ENCODE data around the gene CLDN3. TPM values are rescaled to one million over a fixed set of nuclear protein-coding genes. Genes with fewer than 3 reads are reported as not detected.
"Not testable (repeated sequence)": the region's sequence is repeated elsewhere in the genome, so short reads cannot be mapped to it uniquely, and the experiment has no call there.

CLDN3 gene
- total RNA-seq, 4 donors from 2014 or later = 4.6 to 19.4 (median 12.0) TPM

DNA sequence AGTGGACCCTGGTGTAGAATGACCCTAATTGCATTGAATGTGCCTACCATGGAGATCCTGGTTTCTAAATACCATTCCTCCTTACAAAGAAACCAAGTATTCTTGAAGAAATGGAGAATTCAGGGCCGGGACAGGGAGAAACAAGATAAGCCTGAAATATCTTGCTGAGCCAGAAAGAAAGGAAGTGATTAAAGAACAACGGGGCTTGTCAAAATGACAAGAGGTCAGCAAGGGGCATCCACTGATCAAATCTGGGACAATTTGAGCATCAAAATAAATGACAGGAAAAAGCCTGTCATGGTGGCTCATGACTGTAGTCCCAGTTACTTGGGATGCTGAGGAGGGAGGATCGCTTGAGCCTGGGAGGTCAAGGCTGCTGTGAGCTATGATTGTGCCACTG lies 39.6 kb downstream of the CLDN3 start:
- peaks cover 5% of the 10 kb centered on the region for H3K27me3 ChIP-seq
- 41% methylated on average over 3 of the region's 3 CpGs for WGBS

DNA sequence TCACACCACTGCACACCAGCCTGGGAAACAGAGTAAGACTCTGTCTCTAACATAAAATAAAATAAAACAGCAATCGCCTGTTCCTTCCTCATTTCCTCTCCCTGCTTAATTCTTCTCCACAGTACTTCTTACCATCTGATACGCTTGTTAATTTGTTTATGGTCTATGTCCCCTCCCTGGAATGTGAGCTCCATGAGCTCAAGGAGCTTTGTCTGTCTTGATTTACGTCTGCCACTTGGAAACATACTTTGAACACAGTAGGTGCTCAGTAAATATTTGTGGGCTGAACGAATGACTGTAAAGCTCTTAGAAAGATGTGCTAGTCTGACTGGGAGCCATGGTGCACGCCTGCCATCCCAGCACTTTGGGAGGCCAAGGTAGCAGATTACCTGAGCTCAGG lies 41.5 kb downstream of the CLDN3 start:
- DNase-seq (ENCODE audit: low spot score in 2 of 2) = no peak
- 59% methylated on average over 5 of the region's 5 CpGs for WGBS
- Histone ChIP-seq H3K9me3 (no peaks in the 10 kb centered on the region), H3K36me3 (no peaks in the 10 kb centered on the region), H3K4me3 (no peak overlapping the region), H3K27ac (no peak overlapping the region), H3K4me1 (no peaks in the 10 kb centered on the region), H3K27me3 (peaks cover 5% of the 10 kb centered on the region)
- no peak for TF ChIP-seq POLR2AphosphoS5 (IDR thresholded peaks at IDR 0.05)

More for the DNA sequence above, 39.6 kb downstream of the CLDN3 start:
- H3K4me1 ChIP-seq = peaks cover 7% of the 10 kb centered on the region
- TF ChIP-seq POLR2A (IDR thresholded peaks at IDR 0.05) (no peak), POLR2AphosphoS5 (IDR thresholded peaks at IDR 0.05) (no peak), EP300 (IDR thresholded peaks at IDR 0.05) (no peak)
- TF ChIP-seq, protein P1, sequence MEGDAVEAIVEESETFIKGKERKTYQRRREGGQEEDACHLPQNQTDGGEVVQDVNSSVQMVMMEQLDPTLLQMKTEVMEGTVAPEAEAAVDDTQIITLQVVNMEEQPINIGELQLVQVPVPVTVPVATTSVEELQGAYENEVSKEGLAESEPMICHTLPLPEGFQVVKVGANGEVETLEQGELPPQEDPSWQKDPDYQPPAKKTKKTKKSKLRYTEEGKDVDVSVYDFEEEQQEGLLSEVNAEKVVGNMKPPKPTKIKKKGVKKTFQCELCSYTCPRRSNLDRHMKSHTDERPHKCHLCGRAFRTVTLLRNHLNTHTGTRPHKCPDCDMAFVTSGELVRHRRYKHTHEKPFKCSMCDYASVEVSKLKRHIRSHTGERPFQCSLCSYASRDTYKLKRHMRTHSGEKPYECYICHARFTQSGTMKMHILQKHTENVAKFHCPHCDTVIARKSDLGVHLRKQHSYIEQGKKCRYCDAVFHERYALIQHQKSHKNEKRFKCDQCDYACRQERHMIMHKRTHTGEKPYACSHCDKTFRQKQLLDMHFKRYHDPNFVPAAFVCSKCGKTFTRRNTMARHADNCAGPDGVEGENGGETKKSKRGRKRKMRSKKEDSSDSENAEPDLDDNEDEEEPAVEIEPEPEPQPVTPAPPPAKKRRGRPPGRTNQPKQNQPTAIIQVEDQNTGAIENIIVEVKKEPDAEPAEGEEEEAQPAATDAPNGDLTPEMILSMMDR (IDR thresholded peaks at IDR 0.05) = no peak
- no peak overlapping the region for H3K4me3 ChIP-seq
- peaks cover under 1% of the 10 kb centered on the region for H3K36me3 ChIP-seq
- no peak overlapping the region for H3K27ac ChIP-seq
- no peak for DNase-seq (ENCODE audit: low spot score in 2 of 2)
- H3K9me3 ChIP-seq = no peaks in the 10 kb centered on the region

DNA sequence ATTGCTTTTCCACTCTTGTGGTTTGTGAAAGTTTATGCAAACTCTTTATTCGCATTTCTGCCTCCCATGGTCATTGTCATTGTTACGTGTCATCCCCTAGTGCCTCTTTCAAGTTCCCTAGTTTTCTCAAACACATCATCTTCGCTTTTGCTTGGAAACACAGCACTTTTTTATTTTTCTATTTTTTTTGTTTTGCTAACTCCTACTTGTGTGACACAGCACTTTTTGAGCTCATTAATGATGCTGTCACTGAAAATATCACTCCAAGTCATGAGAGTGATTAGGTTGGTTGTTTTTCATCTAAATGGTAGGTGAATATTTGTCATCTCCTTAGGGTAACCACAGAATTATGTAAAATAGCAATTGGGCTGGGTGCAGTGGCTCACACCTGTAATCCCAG lies 42.1 kb downstream of the CLDN3 start:
- Histone ChIP-seq H3K36me3 (no peaks in the 10 kb centered on the region), H3K27me3 (peaks cover 5% of the 10 kb centered on the region), H3K27ac (no peak overlapping the region), H3K9me3 (no peaks in the 10 kb centered on the region), H3K4me1 (no peaks in the 10 kb centered on the region), H3K4me3 (no peak overlapping the region)
- TF ChIP-seq, protein P1 (IDR thresholded peaks at IDR 0.05) = no peak
- no peak for TF ChIP-seq EP300 (IDR thresholded peaks at IDR 0.05)
- TF ChIP-seq POLR2A (IDR thresholded peaks at IDR 0.05) = no peak
- TF ChIP-seq POLR2AphosphoS5 (IDR thresholded peaks at IDR 0.05) = no peak
- DNase-seq (ENCODE audit: low spot score in 2 of 2) = no peak
- WGBS = 75% methylated on average over 3 of the region's 3 CpGs

DNA sequence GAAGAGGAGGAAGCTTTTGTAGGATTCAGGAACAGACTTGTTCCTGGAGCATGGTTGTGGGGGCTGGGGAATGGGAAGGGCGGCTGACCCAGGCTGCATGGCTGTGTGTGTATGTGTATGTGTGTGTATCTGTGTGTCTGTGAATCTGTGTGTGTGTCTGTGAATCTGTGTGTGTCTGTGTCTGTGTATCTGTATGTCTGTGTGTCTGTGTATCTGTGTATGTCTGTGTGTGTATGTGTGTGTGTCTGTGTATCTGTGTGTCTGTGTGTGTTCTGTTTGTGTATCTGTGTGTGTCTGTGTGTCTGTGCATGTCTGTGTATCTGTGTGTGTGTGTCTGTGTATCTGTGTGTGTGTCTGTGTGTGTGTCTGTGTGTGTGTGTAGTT lies 44.0 kb downstream of the CLDN3 start:
- no peak overlapping the region for H3K4me3 ChIP-seq
- H3K4me1 ChIP-seq = peaks cover 6% of the 10 kb centered on the region
- 55% methylated on average over 1 of the region's 1 CpG for WGBS
- peaks cover 5% of the 10 kb centered on the region for H3K27me3 ChIP-seq
- DNase-seq (ENCODE audit: low spot score in 2 of 2) = no peak
- no peaks in the 10 kb centered on the region for H3K9me3 ChIP-seq
- H3K36me3 ChIP-seq = no peaks in the 10 kb centered on the region
- no peak overlapping the region for H3K27ac ChIP-seq
- TF ChIP-seq POLR2A (IDR thresholded peaks at IDR 0.05) = no peak
- no peak for TF ChIP-seq EP300 (IDR thresholded peaks at IDR 0.05)
- no peak for TF ChIP-seq POLR2AphosphoS5 (IDR thresholded peaks at IDR 0.05)
- TF ChIP-seq, protein P1 (IDR thresholded peaks at IDR 0.05) = no peak

DNA sequence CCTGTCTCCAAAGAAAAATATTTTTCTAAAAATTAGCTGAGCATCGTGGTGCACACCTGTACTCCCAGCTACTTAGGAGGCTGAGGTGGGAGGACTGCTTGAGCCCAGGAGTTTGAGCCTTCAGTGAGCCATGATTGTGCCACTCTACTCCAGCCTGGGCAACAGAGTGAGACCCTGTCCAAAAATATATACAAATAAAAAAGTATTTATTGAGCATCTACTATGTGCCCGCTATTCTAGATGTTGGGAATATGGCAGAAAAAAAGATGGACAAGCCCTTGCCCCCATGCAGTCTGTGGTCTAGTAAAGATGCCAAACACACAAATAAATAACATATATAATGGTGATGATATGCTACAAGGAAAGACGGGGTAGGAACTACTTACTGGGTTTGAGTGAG lies 46.3 kb downstream of the CLDN3 start:
- peaks cover 16% of the 10 kb centered on the region for H3K4me1 ChIP-seq
- DNase-seq (ENCODE audit: low spot score in 2 of 2) = no peak
- WGBS = 88% methylated on average over 3 of the region's 3 CpGs
- H3K4me3 ChIP-seq = no peak overlapping the region
- TF ChIP-seq POLR2A (IDR thresholded peaks at IDR 0.05) (no peak), EP300 (IDR thresholded peaks at IDR 0.05) (no peak), POLR2AphosphoS5 (IDR thresholded peaks at IDR 0.05) (no peak)
- TF ChIP-seq, protein P1 (IDR thresholded peaks at IDR 0.05) = no peak
- no peaks in the 10 kb centered on the region for H3K36me3 ChIP-seq
- H3K27ac ChIP-seq = no peak overlapping the region
- H3K27me3 ChIP-seq = peaks cover 5% of the 10 kb centered on the region
- no peaks in the 10 kb centered on the region for H3K9me3 ChIP-seq

DNA sequence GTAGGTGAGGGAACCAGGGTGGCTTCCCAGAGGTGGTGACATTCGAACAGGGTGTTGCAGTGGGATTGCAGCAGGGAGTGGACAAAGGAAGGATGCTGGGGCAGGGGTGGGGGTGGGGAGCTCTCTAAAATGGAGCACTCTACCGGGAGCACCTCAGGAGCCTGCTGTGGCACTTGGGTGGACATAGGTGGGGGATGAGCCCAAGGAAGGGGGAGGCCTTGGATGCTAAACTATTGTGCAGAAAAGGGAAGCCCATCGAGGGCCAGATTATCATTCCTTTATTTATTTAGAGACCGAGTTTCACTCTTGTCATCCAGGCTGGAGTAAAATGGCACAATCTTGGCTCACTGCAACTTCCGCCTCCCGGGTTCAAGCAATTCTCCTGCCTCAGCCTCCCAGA lies 47.3 kb downstream of the CLDN3 start:
- H3K4me3 ChIP-seq = no peak overlapping the region
- no peaks in the 10 kb centered on the region for H3K36me3 ChIP-seq
- H3K27ac ChIP-seq = no peak overlapping the region
- H3K4me1 ChIP-seq = peaks cover 27% of the 10 kb centered on the region
- no peak for DNase-seq (ENCODE audit: low spot score in 2 of 2)
- WGBS = 91% methylated on average over 5 of the region's 6 CpGs
- H3K9me3 ChIP-seq = no peaks in the 10 kb centered on the region
- H3K27me3 ChIP-seq = peaks cover 5% of the 10 kb centered on the region
- no peak for TF ChIP-seq POLR2AphosphoS5 (IDR thresholded peaks at IDR 0.05)
- TF ChIP-seq POLR2A (IDR thresholded peaks at IDR 0.05) = no peak
- no peak for TF ChIP-seq EP300 (IDR thresholded peaks at IDR 0.05)
- TF ChIP-seq, protein P1 (IDR thresholded peaks at IDR 0.05) = no peak

DNA sequence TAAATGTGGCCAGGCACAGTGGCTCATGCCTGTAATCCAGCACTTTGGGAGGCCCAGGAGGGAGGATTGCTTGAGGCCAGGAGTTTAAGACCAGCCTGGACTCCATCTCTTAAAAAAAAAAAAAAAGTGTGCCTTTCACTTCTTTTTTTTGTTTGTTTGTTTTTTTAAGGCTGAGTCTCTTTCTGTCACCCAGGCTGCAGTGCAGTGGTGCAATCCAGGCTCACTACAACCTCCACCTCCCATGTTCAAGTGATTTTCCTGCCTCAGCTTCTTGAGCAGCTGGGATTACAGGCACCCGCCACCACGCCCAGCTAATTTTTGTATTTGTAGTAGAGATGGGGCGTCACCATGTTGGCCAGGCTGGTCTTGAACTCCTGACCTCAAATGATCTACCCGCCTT lies 47.9 kb downstream of the CLDN3 start:
- H3K27ac ChIP-seq; H3K9me3 ChIP-seq; H3K36me3 ChIP-seq; H3K4me3 ChIP-seq; H3K27me3 ChIP-seq; DNase-seq (ENCODE audit: low spot score in 2 of 2): not testable (repeated sequence)
- 68% methylated on average over 4 of the region's 4 CpGs for WGBS
- H3K4me1 ChIP-seq = peaks cover 31% of the 10 kb centered on the region

Measured in suprapubic skin (tissue), 4 donors.